ENCODE measurements around the gene PFKFB1. TPM values are rescaled to one million over a fixed set of nuclear protein-coding genes. Genes with fewer than 3 reads are reported as not detected.

The PFKFB1 gene
- total RNA-seq, 1 donor from 2014 or later, result 0.17 TPM

DNA sequence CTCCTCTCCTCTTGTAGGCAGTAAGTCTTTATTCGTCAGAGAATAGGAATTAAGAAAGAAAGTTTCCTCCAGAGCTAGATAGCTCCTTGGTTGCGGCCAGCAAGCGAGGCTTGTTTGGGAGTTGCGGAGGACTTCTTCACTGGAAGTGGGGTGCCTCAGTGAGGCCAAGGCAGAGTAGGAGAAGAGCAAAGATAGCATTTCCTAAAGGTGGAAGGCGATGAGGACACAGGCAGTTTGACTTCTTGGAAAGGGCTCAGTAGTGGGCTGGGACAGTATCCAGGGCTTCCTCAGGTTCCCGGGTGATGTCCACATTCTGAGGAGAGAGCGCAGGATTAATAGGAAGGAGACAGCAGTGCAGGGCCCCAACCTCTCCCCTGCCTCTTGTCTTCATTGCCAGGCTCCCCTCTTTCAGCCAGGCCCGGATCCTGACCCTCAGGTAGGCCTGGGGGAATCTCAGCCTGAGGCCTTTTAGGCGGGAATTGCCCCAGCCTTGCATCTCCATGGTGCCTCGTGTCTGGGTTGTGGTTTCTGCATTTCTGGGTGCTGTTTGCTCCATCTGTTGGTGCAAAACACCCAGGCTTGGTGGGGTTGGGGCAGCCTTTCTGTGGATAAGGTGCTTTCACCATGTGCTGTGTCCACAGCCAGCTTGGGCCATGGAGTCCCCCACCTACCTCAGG is 60.7 kb downstream of the PFKFB1 start:
- no peaks in the 10 kb centered on the region for H3K9me3 ChIP-seq (ENCODE audit: low read depth)

DNA sequence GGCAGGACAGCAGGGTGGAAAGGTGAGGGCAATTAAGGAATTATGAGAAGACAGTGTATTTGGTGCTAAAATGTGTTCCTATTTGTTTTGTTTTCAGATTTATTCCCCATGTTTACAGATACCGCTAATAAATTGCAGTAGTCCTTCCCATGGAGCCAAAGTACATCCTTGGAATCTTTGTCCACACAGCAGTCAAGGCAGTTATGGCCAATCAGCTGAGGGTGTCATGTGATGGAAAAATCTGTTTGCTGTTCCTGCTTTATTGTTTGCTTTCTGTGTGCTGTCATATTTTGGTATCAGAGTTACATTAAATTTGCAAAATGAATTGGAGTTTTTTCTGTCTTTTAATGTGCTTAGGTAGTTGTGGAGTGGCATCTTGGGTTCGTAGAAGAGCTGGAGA is 62.9 kb downstream of the PFKFB1 start:
- Histone ChIP-seq H3K4me3 (no peak overlapping the region), H3K4me2 (no peak overlapping the region), H3K27ac (no peak overlapping the region), H3K27me3 (no peaks in the 10 kb centered on the region), H3K9me3 (ENCODE audit: low read depth) (no peaks in the 10 kb centered on the region), H3K4me1 (no peaks in the 10 kb centered on the region), H4K20me1 (ENCODE audit: low read depth) (no peaks in the 10 kb centered on the region), H3K79me2 (ENCODE audit: low read depth) (no peaks in the 10 kb centered on the region), H3K36me3 (no peaks in the 10 kb centered on the region), H3F3A (ENCODE audit: low read depth) (no peaks in the 10 kb centered on the region), H3K9ac (no peak overlapping the region), H2AFZ (replicated peaks) (no peak overlapping the region)
- Mint-ChIP-seq H3K27ac (no peak overlapping the region), H3K4me1 (no peaks in the 10 kb centered on the region), H3K27me3 (ENCODE audit: insufficient read depth, low read depth) (peaks cover 2% of the 10 kb centered on the region), H3K4me3 (no peak overlapping the region), H3K9me3 (peaks cover 6% of the 10 kb centered on the region), H3K36me3 (peaks cover 10% of the 10 kb centered on the region)
- no peak for TF ChIP-seq EZH2 (IDR thresholded peaks at IDR 0.05)
- TF ChIP-seq, protein P1, sequence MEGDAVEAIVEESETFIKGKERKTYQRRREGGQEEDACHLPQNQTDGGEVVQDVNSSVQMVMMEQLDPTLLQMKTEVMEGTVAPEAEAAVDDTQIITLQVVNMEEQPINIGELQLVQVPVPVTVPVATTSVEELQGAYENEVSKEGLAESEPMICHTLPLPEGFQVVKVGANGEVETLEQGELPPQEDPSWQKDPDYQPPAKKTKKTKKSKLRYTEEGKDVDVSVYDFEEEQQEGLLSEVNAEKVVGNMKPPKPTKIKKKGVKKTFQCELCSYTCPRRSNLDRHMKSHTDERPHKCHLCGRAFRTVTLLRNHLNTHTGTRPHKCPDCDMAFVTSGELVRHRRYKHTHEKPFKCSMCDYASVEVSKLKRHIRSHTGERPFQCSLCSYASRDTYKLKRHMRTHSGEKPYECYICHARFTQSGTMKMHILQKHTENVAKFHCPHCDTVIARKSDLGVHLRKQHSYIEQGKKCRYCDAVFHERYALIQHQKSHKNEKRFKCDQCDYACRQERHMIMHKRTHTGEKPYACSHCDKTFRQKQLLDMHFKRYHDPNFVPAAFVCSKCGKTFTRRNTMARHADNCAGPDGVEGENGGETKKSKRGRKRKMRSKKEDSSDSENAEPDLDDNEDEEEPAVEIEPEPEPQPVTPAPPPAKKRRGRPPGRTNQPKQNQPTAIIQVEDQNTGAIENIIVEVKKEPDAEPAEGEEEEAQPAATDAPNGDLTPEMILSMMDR (IDR thresholded peaks at IDR 0.05), result no peak
- TF ChIP-seq EZH2phosphoT487 (IDR thresholded peaks at IDR 0.05), result no peak
- no peak for DNase-seq (ENCODE audit: low spot score)

More for the DNA sequence above, 60.7 kb downstream of the PFKFB1 start:
- Histone ChIP-seq H3K36me3 (no peaks in the 10 kb centered on the region), H3K4me2 (no peak overlapping the region), H3K4me3 (no peak overlapping the region), H3K4me1 (no peaks in the 10 kb centered on the region), H3K9ac (no peak overlapping the region), H3K79me2 (ENCODE audit: low read depth) (no peaks in the 10 kb centered on the region), H3K27me3 (no peaks in the 10 kb centered on the region), H3F3A (ENCODE audit: low read depth) (no peaks in the 10 kb centered on the region), H4K20me1 (ENCODE audit: low read depth) (no peaks in the 10 kb centered on the region), H3K27ac (no peak overlapping the region), H2AFZ (replicated peaks) (no peak overlapping the region)
- DNase-seq (ENCODE audit: low spot score), result no peak
- TF ChIP-seq EZH2 (IDR thresholded peaks at IDR 0.05), result no peak
- TF ChIP-seq, protein P1 (IDR thresholded peaks at IDR 0.05), result no peak
- no peak for TF ChIP-seq EZH2phosphoT487 (IDR thresholded peaks at IDR 0.05)
- no peak overlapping the region for H3K27ac Mint-ChIP-seq
- peaks cover 2% of the 10 kb centered on the region for H3K27me3 Mint-ChIP-seq (ENCODE audit: insufficient read depth, low read depth)
- peaks cover 6% of the 10 kb centered on the region for H3K9me3 Mint-ChIP-seq
- no peak overlapping the region for H3K4me3 Mint-ChIP-seq
- no peaks in the 10 kb centered on the region for H3K4me1 Mint-ChIP-seq
- peaks cover 2% of the 10 kb centered on the region for H3K36me3 Mint-ChIP-seq

DNA sequence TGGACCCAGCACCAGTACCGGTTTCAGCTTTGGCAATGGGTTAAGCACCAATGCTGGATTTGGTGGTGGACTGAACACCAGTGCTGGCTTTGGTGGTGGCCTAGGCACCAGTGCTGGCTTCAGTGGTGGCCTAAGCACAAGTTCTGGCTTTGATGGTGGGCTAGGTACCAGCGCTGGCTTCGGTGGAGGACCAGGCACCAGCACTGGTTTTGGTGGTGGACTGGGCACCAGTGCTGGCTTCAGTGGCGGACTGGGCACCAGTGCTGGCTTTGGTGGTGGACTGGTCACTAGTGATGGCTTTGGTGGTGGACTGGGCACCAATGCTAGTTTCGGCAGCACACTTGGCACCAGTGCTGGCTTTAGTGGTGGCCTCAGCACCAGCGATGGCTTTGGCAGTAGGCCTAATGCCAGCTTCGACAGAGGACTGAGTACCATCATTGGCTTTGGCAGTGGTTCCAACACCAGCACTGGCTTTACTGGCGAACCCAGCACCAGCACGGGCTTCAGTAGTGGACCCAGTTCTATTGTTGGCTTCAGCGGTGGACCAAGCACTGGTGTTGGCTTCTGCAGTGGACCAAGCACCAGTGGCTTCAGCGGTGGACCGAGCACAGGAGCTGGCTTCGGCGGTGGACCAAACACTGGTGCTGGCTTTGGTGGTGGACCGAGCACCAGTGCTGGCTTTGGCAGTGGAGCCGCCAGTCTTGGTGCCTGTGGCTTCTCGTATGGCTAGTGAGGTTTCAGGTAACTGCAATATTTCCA is 63.5 kb downstream of the PFKFB1 start:
- no peak for DNase-seq (ENCODE audit: low spot score)
- Histone ChIP-seq H3K27ac (no peak overlapping the region), H3K4me3 (no peak overlapping the region), H3K9me3 (ENCODE audit: low read depth) (no peaks in the 10 kb centered on the region), H3K4me2 (no peak overlapping the region), H4K20me1 (ENCODE audit: low read depth) (no peaks in the 10 kb centered on the region), H2AFZ (replicated peaks) (no peak overlapping the region), H3K4me1 (no peaks in the 10 kb centered on the region), H3F3A (ENCODE audit: low read depth) (no peaks in the 10 kb centered on the region), H3K79me2 (ENCODE audit: low read depth) (no peaks in the 10 kb centered on the region), H3K27me3 (no peaks in the 10 kb centered on the region), H3K9ac (no peak overlapping the region), H3K36me3 (no peaks in the 10 kb centered on the region)
- Mint-ChIP-seq H3K9me3 (peaks cover 6% of the 10 kb centered on the region), H3K4me3 (no peak overlapping the region), H3K27me3 (ENCODE audit: insufficient read depth, low read depth) (peaks cover 2% of the 10 kb centered on the region), H3K27ac (no peak overlapping the region), H3K4me1 (no peaks in the 10 kb centered on the region), H3K36me3 (peaks cover 14% of the 10 kb centered on the region)
- TF ChIP-seq, protein P1 (IDR thresholded peaks at IDR 0.05), result no peak
- TF ChIP-seq EZH2phosphoT487 (IDR thresholded peaks at IDR 0.05), result no peak
- no peak for TF ChIP-seq EZH2 (IDR thresholded peaks at IDR 0.05)
